ENCODE results near the gene ARHGAP26. TPM values are rescaled to one million over a fixed set of nuclear protein-coding genes. Genes with fewer than 3 reads are reported as not detected.

ARHGAP26 gene
- total RNA-seq, 1 donor = 7.6 TPM

- Histone ChIP-seq H4K20me1 (ENCODE audit: insufficient read depth, low read length) (peaks cover 2% of the 10 kb centered on the region), H3K4me1 (ENCODE audit: insufficient read depth, low read length) (no peaks in the 10 kb centered on the region)
- TF ChIP-seq CTCF (IDR thresholded peaks at IDR 0.05; ENCODE audit: extremely low read depth, low read depth, low read length) = no peak
Measured at GRCh38 chr5:142806841-142807267, 36.7 kb downstream of the ARHGAP26 start.

DNA sequence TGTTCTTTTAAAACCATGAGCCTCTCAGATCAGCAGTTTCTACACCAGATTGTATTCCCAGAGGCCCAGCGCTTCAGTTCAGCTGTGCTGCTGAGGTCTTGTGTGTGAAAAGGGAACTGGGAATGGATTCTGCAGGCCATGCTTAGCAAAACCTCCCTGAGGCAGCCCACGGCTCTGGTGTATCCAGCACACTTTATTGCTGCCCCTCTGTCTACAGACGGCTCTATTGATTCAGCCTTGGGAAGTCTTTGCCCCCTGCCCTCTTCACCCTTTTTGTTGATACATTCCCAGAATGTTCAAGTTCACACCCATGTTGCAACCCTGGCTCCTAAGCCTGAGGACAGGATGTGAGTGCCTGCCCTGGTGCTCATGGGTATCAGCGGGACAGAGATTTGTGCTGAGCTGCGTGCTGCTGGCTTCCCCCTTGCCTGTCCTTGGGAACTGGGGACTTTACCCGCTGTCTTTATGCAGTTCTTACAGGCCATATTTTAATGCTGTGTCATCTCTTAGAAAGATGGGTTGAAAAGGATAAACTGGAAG lies 37.3 kb downstream of the ARHGAP26 start:
- no peaks in the 10 kb centered on the region for H3K4me1 ChIP-seq (ENCODE audit: insufficient read depth, low read length)
- no peaks in the 10 kb centered on the region for H3K9me3 ChIP-seq (ENCODE audit: low read depth, low read length)
- no peak overlapping the region for H3K27ac ChIP-seq (ENCODE audit: low read depth, low read length)
- no peak overlapping the region for H2AFZ ChIP-seq (ENCODE audit: low read length)
- no peak for DNase-seq (ENCODE audit: insufficient read length, low spot score, missing footprints)
- no peak for TF ChIP-seq CTCF (IDR thresholded peaks at IDR 0.05; ENCODE audit: extremely low read depth, low read depth, low read length)
- H4K20me1 ChIP-seq (ENCODE audit: insufficient read depth, low read length) = peaks cover 2% of the 10 kb centered on the region
- H3K79me2 ChIP-seq (ENCODE audit: insufficient read depth, low read length) = no peaks in the 10 kb centered on the region
- H3K27me3 ChIP-seq (ENCODE audit: insufficient read depth, low read length) = no peaks in the 10 kb centered on the region
- H3K36me3 ChIP-seq (ENCODE audit: insufficient read depth, low read length) = no peaks in the 10 kb centered on the region
- H3K4me2 ChIP-seq (ENCODE audit: insufficient read depth, low read length) = no peak overlapping the region
- no peak overlapping the region for H3K4me3 ChIP-seq (ENCODE audit: insufficient read depth, low read length)

More at GRCh38 chr5:142806841-142807267, 36.7 kb downstream of the ARHGAP26 start:
- no peak overlapping the region for H3K4me2 ChIP-seq (ENCODE audit: insufficient read depth, low read length)
- H3K27me3 ChIP-seq (ENCODE audit: insufficient read depth, low read length) = no peaks in the 10 kb centered on the region
- no peak overlapping the region for H3K27ac ChIP-seq (ENCODE audit: low read depth, low read length)
- H3K36me3 ChIP-seq (ENCODE audit: insufficient read depth, low read length) = no peaks in the 10 kb centered on the region
- no peak overlapping the region for H2AFZ ChIP-seq (ENCODE audit: low read length)
- no peak overlapping the region for H3K4me3 ChIP-seq (ENCODE audit: insufficient read depth, low read length)
- H3K9me3 ChIP-seq (ENCODE audit: low read depth, low read length) = no peaks in the 10 kb centered on the region
- H3K79me2 ChIP-seq (ENCODE audit: insufficient read depth, low read length) = no peaks in the 10 kb centered on the region
- no peak for DNase-seq (ENCODE audit: insufficient read length, low spot score, missing footprints)

GRCh38 chr5:142808878-142809598 lies 38.9 kb downstream of the ARHGAP26 start:
- no peak overlapping the region for H3K27ac ChIP-seq (ENCODE audit: low read depth, low read length)
- no peak overlapping the region for H3K4me3 ChIP-seq (ENCODE audit: insufficient read depth, low read length)
- no peak overlapping the region for H3K4me2 ChIP-seq (ENCODE audit: insufficient read depth, low read length)
- H3K79me2 ChIP-seq (ENCODE audit: insufficient read depth, low read length) = no peaks in the 10 kb centered on the region
- H3K9me3 ChIP-seq (ENCODE audit: low read depth, low read length) = no peaks in the 10 kb centered on the region
- H3K4me1 ChIP-seq (ENCODE audit: insufficient read depth, low read length) = no peaks in the 10 kb centered on the region
- peaks cover 2% of the 10 kb centered on the region for H4K20me1 ChIP-seq (ENCODE audit: insufficient read depth, low read length)
- TF ChIP-seq CTCF (IDR thresholded peaks at IDR 0.05; ENCODE audit: extremely low read depth, low read depth, low read length) = no peak
- H3K27me3 ChIP-seq (ENCODE audit: insufficient read depth, low read length) = no peaks in the 10 kb centered on the region
- H2AFZ ChIP-seq (ENCODE audit: low read length) = no peak overlapping the region
- DNase-seq (ENCODE audit: insufficient read length, low spot score, missing footprints) = no peak
- no peaks in the 10 kb centered on the region for H3K36me3 ChIP-seq (ENCODE audit: insufficient read depth, low read length)

- TF ChIP-seq CTCF (IDR thresholded peaks at IDR 0.05; ENCODE audit: extremely low read depth, low read depth, low read length) = no peak
- H3K27me3 ChIP-seq (ENCODE audit: insufficient read depth, low read length) = no peaks in the 10 kb centered on the region
- H2AFZ ChIP-seq (ENCODE audit: low read length) = no peak overlapping the region
- no peaks in the 10 kb centered on the region for H3K36me3 ChIP-seq (ENCODE audit: insufficient read depth, low read length)
- H3K79me2 ChIP-seq (ENCODE audit: insufficient read depth, low read length) = no peaks in the 10 kb centered on the region
- no peak overlapping the region for H3K27ac ChIP-seq (ENCODE audit: low read depth, low read length)
- H3K9me3 ChIP-seq (ENCODE audit: low read depth, low read length) = no peaks in the 10 kb centered on the region
- no peak overlapping the region for H3K4me3 ChIP-seq (ENCODE audit: insufficient read depth, low read length)
- no peaks in the 10 kb centered on the region for H3K4me1 ChIP-seq (ENCODE audit: insufficient read depth, low read length)
- H4K20me1 ChIP-seq (ENCODE audit: insufficient read depth, low read length) = peaks cover 2% of the 10 kb centered on the region
- DNase-seq (ENCODE audit: insufficient read length, low spot score, missing footprints) = no peak
- no peak overlapping the region for H3K4me2 ChIP-seq (ENCODE audit: insufficient read depth, low read length)
Measured at GRCh38 chr5:142810081-142810480, 39.9 kb downstream of the ARHGAP26 start.
